NCI-H524 (cell line): Measurements from ENCODE around the gene TGM5.
"Not testable (repeated sequence)": the region's sequence is repeated elsewhere in the genome, so short reads cannot be mapped to it uniquely, and the experiment has no call there.

ENCODE experiments used
- DNase-seq, 2 experiments: peaks; one replicate each; lab custom pipeline; 2025; lab: John Stamatoyannopoulos, UW

TGM5 gene

GRCh38 chr15:43244092-43244491, 22.6 kb downstream of the TGM5 start:
- no peak for DNase-seq

- no peak for DNase-seq
Measured at GRCh38 chr15:43243020-43243645, 23.6 kb downstream of the TGM5 start.

GRCh38 chr15:43242616-43243015, 24.1 kb downstream of the TGM5 start:
- DNase-seq, result no peak

- DNase-seq, result no peak
Measured at GRCh38 chr15:43241100-43241499, 25.6 kb downstream of the TGM5 start.

- no peak for DNase-seq
Measured at GRCh38 chr15:43239732-43240491, 26.8 kb downstream of the TGM5 start.

- DNase-seq, result no peak
Measured at GRCh38 chr15:43238671-43239131, 28.0 kb downstream of the TGM5 start.

GRCh38 chr15:43237842-43238470, 28.8 kb downstream of the TGM5 start:
- no peak for DNase-seq

GRCh38 chr15:43235536-43235935, 31.2 kb downstream of the TGM5 start:
- DNase-seq, result no peak

GRCh38 chr15:43232289-43232874, 34.3 kb downstream of the TGM5 start:
- DNase-seq, result no peak

- DNase-seq, result no peak
Measured at GRCh38 chr15:43230640-43231115, 36.0 kb downstream of the TGM5 start.

GRCh38 chr15:43229977-43230376, 36.8 kb downstream of the TGM5 start:
- DNase-seq, result no peak

- no peak for DNase-seq
Measured at GRCh38 chr15:43226436-43227305, 40.1 kb downstream of the TGM5 start.

- DNase-seq, result not testable (repeated sequence)
Measured at GRCh38 chr15:43225950-43226255, 40.8 kb downstream of the TGM5 start.

GRCh38 chr15:43225201-43225949, 41.4 kb downstream of the TGM5 start:
- peak; percentile 7 to 64 for DNase-seq

- no peak for DNase-seq
Measured at GRCh38 chr15:43221422-43221821, 45.3 kb downstream of the TGM5 start.

- DNase-seq, result no peak
Measured at GRCh38 chr15:43220991-43221403, 45.7 kb downstream of the TGM5 start, which contains the start of gene EPB42. EPB42 (minus strand) TSS chr15:43221018; CDS start chr15:43220825, 193 bp downstream.

GRCh38 chr15:43219929-43220928, 46.5 kb downstream of the TGM5 start:
- no peak for DNase-seq

- DNase-seq, result no peak
Measured at GRCh38 chr15:43218908-43219706, 47.6 kb downstream of the TGM5 start.

GRCh38 chr15:43215961-43216360, 50.8 kb downstream of the TGM5 start:
- no peak for DNase-seq
